CD4-positive, alpha-beta T cell treated with Interleukin-15 for 4 hours (primary cell): Measurements from ENCODE around the gene PRUNE1.

ENCODE experiments used
- DNase-seq: peaks from one replicate; pipeline ENCODE4 v3.0.0-alpha.2; 2020; ENCODE audit warnings: low spot score

PRUNE1 gene

DNA sequence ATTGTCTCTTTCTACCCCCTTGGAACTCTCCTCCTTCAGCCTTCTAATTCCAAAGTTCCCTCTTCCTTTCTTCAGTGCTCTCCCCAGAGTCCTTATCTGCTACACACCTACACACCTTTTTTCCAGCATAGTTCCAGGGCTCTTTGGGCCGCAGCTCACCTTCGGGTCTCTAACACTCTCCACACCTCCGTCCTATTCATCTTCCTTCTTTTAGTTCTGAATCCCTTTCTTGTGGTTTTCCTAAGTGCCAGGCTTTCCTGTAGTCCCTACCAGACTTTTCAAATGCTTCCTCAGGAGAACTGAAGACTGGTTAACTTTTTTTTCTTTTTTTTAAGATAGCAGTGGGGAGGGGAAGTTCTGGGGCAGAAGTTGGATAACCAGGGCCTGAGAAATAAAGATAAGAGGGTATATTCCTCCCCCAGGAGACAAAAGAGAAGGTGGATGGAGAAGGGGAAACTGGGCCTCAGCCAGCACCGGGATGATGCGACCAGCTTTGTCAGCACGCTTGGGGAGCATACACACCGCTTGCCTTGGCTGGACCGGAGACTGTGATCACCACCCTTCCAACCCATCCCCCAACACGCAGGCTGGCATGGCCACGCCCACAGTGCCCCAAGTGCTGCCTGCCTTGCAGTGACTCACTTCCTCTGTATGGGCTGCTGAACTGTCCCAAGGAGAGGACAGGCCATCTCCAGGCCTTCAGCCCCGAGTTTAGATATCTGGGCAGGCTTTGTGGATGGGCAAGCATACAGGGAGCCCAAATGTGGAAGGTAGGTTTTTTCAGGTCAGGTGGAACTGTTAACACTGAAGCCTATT, 31.2 kb upstream of the PRUNE1 start:
- peak; percentile 80 for DNase-seq

DNA sequence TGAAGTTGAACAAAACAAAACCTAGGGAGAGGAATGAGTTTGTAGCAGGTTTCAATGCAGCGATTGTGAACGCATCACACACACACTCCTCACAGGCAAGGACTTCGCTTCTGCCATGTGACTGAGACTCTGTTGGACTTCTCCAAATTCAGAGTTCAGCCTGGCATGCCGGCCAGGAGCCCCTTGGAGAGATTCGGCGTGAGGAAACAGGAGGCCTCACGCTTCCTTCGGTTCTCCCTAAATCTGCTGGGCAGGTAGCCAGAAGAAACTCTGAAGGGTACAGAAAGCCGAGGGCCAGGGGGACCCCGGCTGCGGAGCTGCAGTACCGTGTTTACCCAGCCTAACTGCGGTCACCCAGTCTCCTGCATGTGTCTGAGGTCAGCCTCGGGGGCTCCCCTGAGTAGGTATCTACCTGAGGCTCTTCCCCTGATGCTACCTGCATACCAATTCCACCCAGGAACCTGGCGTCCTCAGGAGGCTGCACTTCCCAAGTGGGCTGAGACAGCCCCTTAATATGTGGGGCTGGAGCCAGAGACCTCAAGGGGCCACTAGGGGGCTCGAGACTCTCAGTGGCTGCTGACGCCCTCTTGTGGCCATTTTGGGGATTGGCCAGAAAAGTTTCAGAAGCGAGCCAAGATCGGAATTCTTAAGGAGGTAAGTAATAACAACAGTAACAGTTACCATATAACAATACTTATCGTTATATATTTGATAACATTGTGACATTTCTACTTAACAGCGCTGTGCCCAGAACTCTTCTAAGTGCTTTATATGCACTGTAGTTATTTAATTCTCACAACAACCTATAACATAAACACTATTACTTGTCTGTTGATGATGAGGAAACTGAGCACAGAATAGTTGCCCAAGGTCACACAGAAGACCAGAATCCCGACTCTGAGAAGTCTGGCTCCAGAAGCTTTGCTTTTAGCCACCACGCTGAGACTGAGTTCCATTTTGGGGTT, 28.9 kb upstream of the PRUNE1 start:
- peak; percentile 92 for DNase-seq

- DNase-seq, result no peak
Observed at GRCh38 chr1:150981177-150981804, 27.0 kb upstream of the PRUNE1 start.

- no peak for DNase-seq
Observed at GRCh38 chr1:150981805-150982712, 26.2 kb upstream of the PRUNE1 start, which contains the start of gene ANXA9. Gene ANXA9 (plus strand): TSS chr1:150982292. CDS start chr1:150983106, 814 bp downstream.

DNA sequence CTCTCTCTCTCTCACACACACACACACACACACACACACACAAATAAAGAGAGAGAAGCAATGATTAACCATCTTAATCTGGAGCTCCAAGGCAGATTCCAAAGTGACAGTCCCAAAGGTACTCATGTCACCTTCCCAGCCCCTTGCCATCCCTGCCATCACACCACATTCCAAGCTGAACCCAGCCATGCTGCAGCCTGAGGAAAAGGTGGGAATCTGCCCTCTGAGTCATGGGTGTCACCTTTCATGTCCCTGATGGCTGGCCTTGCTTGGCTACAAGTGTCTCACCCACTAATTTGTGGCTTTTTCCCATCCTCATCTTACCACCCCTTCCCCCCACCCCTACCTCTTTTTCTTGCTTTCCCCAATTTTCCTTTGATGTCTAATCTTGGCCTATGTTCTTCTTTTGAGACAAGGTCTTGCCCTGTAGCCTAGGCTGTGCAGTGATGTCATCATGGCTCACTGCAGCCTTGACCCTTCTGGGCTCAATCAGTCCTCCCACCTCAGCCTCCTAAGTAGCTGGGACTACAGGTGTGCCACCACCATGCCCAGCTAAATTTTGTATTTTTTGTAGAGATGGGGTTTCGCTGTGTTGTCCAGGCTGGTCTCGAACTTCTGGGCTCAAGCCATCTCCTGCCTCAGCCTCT, 22.9 kb upstream of the PRUNE1 start:
- DNase-seq, result no peak

DNA sequence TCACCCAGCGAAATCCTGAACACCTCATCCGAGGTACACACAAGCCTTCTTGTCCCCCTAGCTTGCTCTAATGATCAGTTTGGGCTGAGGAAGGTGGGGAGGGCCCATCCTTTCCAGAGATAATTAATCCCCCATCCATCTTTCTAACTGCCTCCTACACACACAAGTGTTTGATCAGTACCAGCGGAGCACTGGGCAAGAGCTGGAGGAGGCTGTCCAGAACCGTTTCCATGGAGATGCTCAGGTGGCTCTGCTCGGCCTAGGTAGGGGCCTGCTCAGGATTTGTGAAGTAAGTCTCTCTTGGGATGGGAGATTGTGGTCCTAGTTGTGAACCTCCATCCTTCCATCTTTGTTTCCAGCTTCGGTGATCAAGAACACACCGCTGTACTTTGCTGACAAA, 20.3 kb upstream of the PRUNE1 start:
- no peak for DNase-seq

DNA sequence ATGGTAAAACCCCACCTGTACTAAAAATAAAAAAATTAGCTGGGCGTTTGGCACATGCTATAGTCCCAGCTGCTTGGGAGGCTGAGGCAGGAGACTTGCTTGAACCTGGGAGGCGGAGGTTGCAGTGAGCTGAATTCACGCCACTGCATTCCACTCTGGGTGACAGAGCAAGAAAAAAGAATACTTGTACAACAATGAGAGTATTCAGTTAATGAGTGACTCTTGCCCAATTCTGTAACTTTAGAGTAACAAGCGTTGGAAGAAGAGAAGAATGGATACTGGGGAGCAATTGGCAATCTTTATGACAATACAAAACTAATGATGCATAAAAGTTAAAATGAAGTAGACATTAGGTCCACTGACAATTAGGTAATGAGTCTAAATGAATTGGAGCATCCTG, 15.6 kb upstream of the PRUNE1 start:
- DNase-seq, result no peak

GRCh38 chr1:150994248-150994647, 14.0 kb upstream of the PRUNE1 start:
- DNase-seq, result no peak

DNA sequence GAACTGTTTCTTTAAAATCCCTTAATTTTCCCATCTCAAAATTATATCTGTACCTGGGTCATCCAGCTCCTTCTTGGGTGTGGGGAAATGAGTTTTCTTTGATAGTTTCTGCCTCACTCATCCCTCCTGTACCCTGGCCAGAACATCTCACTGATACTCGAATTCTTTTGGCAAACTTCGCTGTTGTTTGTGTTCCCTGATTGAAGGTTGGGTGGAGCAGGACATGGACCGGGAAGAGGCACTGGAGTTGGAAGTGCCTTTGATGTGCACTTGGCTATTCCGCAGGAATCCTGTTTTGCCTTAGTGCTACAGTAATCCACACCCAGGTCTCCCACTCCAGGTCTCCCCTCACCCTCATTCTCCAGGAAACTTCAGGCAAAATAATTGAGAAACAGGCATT, 12.8 kb upstream of the PRUNE1 start:
- no peak for DNase-seq

DNA sequence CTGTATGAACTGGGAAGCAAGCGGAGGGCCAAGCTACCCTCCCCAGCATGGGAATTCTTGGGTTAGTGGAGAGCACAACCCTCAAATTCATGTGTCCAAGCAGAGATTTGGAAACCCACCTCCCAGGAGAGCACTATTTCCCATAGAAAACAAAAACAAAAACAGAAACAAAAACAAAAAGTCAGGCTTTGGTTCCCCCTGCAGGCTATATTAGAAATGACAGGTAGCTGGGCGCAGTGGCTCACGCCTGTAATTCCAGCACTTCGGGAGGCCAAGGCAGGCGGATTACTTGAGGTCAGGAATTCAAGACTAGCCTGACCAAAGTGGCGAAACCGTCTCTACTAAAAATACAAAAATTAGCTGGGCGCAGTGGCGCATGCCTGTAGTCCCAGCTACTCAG, 12.4 kb upstream of the PRUNE1 start:
- peak; percentile 49 for DNase-seq

- no peak for DNase-seq
Observed at GRCh38 chr1:150997126-150997872, 10.9 kb upstream of the PRUNE1 start.

- DNase-seq, result no peak
Observed at GRCh38 chr1:150997949-150998348, 10.3 kb upstream of the PRUNE1 start.

- DNase-seq, result no peak
Observed at GRCh38 chr1:150999051-150999674, 9.1 kb upstream of the PRUNE1 start.

- DNase-seq, result no peak
Observed at GRCh38 chr1:150999926-151000325, 8.3 kb upstream of the PRUNE1 start.

GRCh38 chr1:151000408-151000807, 7.8 kb upstream of the PRUNE1 start:
- no peak for DNase-seq

GRCh38 chr1:151001602-151002001, 6.6 kb upstream of the PRUNE1 start:
- no peak for DNase-seq

GRCh38 chr1:151002051-151002450, 6.2 kb upstream of the PRUNE1 start:
- no peak for DNase-seq

DNA sequence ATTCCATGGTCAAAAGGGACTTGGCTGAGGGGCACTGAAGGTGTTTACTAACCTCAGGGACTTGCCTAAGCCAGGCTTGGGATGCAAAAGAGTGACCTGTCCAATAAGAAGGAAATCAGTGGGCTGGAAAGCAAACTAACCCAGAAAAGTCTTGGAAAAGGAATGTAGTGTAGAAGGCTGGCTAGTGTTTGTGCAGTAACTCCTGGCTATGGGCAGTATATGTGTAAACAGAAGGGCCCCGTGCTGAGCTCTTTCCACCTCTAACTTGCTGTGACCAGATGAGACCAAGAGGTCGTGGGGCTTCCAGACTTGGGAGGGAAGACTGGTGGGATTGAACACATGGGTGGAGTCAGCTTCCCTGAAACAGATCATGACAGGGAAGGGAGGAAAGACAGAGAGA, 5.6 kb upstream of the PRUNE1 start:
- DNase-seq, result no peak

- no peak for DNase-seq
Observed at GRCh38 chr1:151003180-151003579, 5.1 kb upstream of the PRUNE1 start.
